Measurements from ENCODE around the gene KCNA2. TPM values are rescaled to one million over a fixed set of nuclear protein-coding genes. Genes with fewer than 3 reads are reported as not detected.

KCNA2 gene
- total RNA-seq, 1 experiment from 2014 or later: not detected

GRCh38 chr1:110603058-110603457 lies 3.1 kb downstream of the KCNA2 start:
- H3K9me3 ChIP-seq (ENCODE audit: low read length): no peaks in the 10 kb centered on the region
- H3K4me2 ChIP-seq (ENCODE audit: low read depth, low read length, poor library complexity, severe bottlenecking): no peak overlapping the region
- no peak for DNase-seq
- no peak overlapping the region for H3K4me3 ChIP-seq (ENCODE audit: low read length)
- H2AFZ ChIP-seq (ENCODE audit: low read length): no peak overlapping the region
- no peak overlapping the region for H3K9ac ChIP-seq (ENCODE audit: low read length)
- H3K27ac ChIP-seq (ENCODE audit: low read length): no peak overlapping the region
- no peaks in the 10 kb centered on the region for H4K20me1 ChIP-seq (ENCODE audit: insufficient read depth, low read depth, low read length)
- H3K36me3 ChIP-seq (ENCODE audit: insufficient read depth, low read length): no peaks in the 10 kb centered on the region
- H3K27me3 ChIP-seq (ENCODE audit: low read length): no peaks in the 10 kb centered on the region
- H3K9me2 ChIP-seq (replicated peaks; ENCODE audit: insufficient read depth, low read length): no peaks in the 10 kb centered on the region
- H3K4me1 ChIP-seq (ENCODE audit: low read length): no peaks in the 10 kb centered on the region
- no peaks in the 10 kb centered on the region for H3K79me2 ChIP-seq (ENCODE audit: low read length)

- H3K9me2 ChIP-seq (replicated peaks; ENCODE audit: insufficient read depth, low read length): no peaks in the 10 kb centered on the region
- no peak for DNase-seq
Measured at GRCh38 chr1:110602466-110602865, 3.7 kb downstream of the KCNA2 start.

GRCh38 chr1:110601332-110601731 lies 4.8 kb downstream of the KCNA2 start:
- no peak for DNase-seq
- Histone ChIP-seq H3K79me2 (ENCODE audit: low read length) (no peaks in the 10 kb centered on the region), H3K4me2 (ENCODE audit: low read depth, low read length, poor library complexity, severe bottlenecking) (no peak overlapping the region), H3K4me1 (ENCODE audit: low read length) (no peaks in the 10 kb centered on the region), H3K9me2 (replicated peaks; ENCODE audit: insufficient read depth, low read length) (no peaks in the 10 kb centered on the region), H3K9ac (ENCODE audit: low read length) (no peak overlapping the region), H3K27me3 (ENCODE audit: low read length) (no peaks in the 10 kb centered on the region), H2AFZ (ENCODE audit: low read length) (no peak overlapping the region), H3K9me3 (ENCODE audit: low read length) (no peaks in the 10 kb centered on the region), H3K4me3 (ENCODE audit: low read length) (no peak overlapping the region), H3K36me3 (ENCODE audit: insufficient read depth, low read length) (no peaks in the 10 kb centered on the region), H4K20me1 (ENCODE audit: insufficient read depth, low read depth, low read length) (no peaks in the 10 kb centered on the region), H3K27ac (ENCODE audit: low read length) (no peak overlapping the region)

More at GRCh38 chr1:110602466-110602865, 3.7 kb downstream of the KCNA2 start:
- no peak overlapping the region for H3K27ac ChIP-seq (ENCODE audit: low read length)
- H2AFZ ChIP-seq (ENCODE audit: low read length): no peak overlapping the region
- no peak overlapping the region for H3K9ac ChIP-seq (ENCODE audit: low read length)
- H3K4me3 ChIP-seq (ENCODE audit: low read length): no peak overlapping the region
- no peaks in the 10 kb centered on the region for H3K4me1 ChIP-seq (ENCODE audit: low read length)
- H3K27me3 ChIP-seq (ENCODE audit: low read length): no peaks in the 10 kb centered on the region
- no peaks in the 10 kb centered on the region for H3K36me3 ChIP-seq (ENCODE audit: insufficient read depth, low read length)
- no peaks in the 10 kb centered on the region for H3K9me3 ChIP-seq (ENCODE audit: low read length)
- H3K4me2 ChIP-seq (ENCODE audit: low read depth, low read length, poor library complexity, severe bottlenecking): no peak overlapping the region
- H4K20me1 ChIP-seq (ENCODE audit: insufficient read depth, low read depth, low read length): no peaks in the 10 kb centered on the region
- H3K79me2 ChIP-seq (ENCODE audit: low read length): no peaks in the 10 kb centered on the region

GRCh38 chr1:110600716-110601115 lies 5.4 kb downstream of the KCNA2 start:
- Histone ChIP-seq H2AFZ (ENCODE audit: low read length) (no peak overlapping the region), H4K20me1 (ENCODE audit: insufficient read depth, low read depth, low read length) (no peaks in the 10 kb centered on the region), H3K4me3 (ENCODE audit: low read length) (no peak overlapping the region), H3K4me2 (ENCODE audit: low read depth, low read length, poor library complexity, severe bottlenecking) (no peak overlapping the region), H3K4me1 (ENCODE audit: low read length) (no peaks in the 10 kb centered on the region), H3K9me2 (replicated peaks; ENCODE audit: insufficient read depth, low read length) (no peaks in the 10 kb centered on the region), H3K27ac (ENCODE audit: low read length) (no peak overlapping the region), H3K36me3 (ENCODE audit: insufficient read depth, low read length) (no peaks in the 10 kb centered on the region), H3K9me3 (ENCODE audit: low read length) (no peaks in the 10 kb centered on the region), H3K27me3 (ENCODE audit: low read length) (no peaks in the 10 kb centered on the region), H3K9ac (ENCODE audit: low read length) (no peak overlapping the region), H3K79me2 (ENCODE audit: low read length) (no peaks in the 10 kb centered on the region)
- no peak for DNase-seq

GRCh38 chr1:110597966-110598365 lies 8.2 kb downstream of the KCNA2 start:
- Histone ChIP-seq H3K9me2 (replicated peaks; ENCODE audit: insufficient read depth, low read length) (no peaks in the 10 kb centered on the region), H4K20me1 (ENCODE audit: insufficient read depth, low read depth, low read length) (no peaks in the 10 kb centered on the region), H3K79me2 (ENCODE audit: low read length) (no peaks in the 10 kb centered on the region), H3K4me1 (ENCODE audit: low read length) (peaks cover 6% of the 10 kb centered on the region), H3K27ac (ENCODE audit: low read length) (no peak overlapping the region), H3K27me3 (ENCODE audit: low read length) (no peaks in the 10 kb centered on the region), H3K9me3 (ENCODE audit: low read length) (no peaks in the 10 kb centered on the region), H3K36me3 (ENCODE audit: insufficient read depth, low read length) (no peaks in the 10 kb centered on the region), H3K4me3 (ENCODE audit: low read length) (no peak overlapping the region), H3K4me2 (ENCODE audit: low read depth, low read length, poor library complexity, severe bottlenecking) (no peak overlapping the region), H2AFZ (ENCODE audit: low read length) (no peak overlapping the region), H3K9ac (ENCODE audit: low read length) (no peak overlapping the region)
- no peak for DNase-seq

GRCh38 chr1:110596312-110596711 lies 9.8 kb downstream of the KCNA2 start:
- Histone ChIP-seq H3K79me2 (ENCODE audit: low read length) (no peaks in the 10 kb centered on the region), H3K9ac (ENCODE audit: low read length) (no peak overlapping the region), H3K4me3 (ENCODE audit: low read length) (no peak overlapping the region), H2AFZ (ENCODE audit: low read length) (no peak overlapping the region), H3K4me1 (ENCODE audit: low read length) (peaks cover 7% of the 10 kb centered on the region), H3K4me2 (ENCODE audit: low read depth, low read length, poor library complexity, severe bottlenecking) (no peak overlapping the region), H3K9me2 (replicated peaks; ENCODE audit: insufficient read depth, low read length) (no peaks in the 10 kb centered on the region), H3K27ac (ENCODE audit: low read length) (no peak overlapping the region), H3K27me3 (ENCODE audit: low read length) (no peaks in the 10 kb centered on the region), H3K36me3 (ENCODE audit: insufficient read depth, low read length) (no peaks in the 10 kb centered on the region), H4K20me1 (ENCODE audit: insufficient read depth, low read depth, low read length) (no peaks in the 10 kb centered on the region), H3K9me3 (ENCODE audit: low read length) (no peaks in the 10 kb centered on the region)
- DNase-seq: no peak

GRCh38 chr1:110595353-110595710 lies 10.8 kb downstream of the KCNA2 start:
- H3K79me2 ChIP-seq (ENCODE audit: low read length): no peaks in the 10 kb centered on the region
- H3K9ac ChIP-seq (ENCODE audit: low read length): no peak overlapping the region
- H3K27ac ChIP-seq (ENCODE audit: low read length): no peak overlapping the region
- H3K9me3 ChIP-seq (ENCODE audit: low read length): no peaks in the 10 kb centered on the region
- H2AFZ ChIP-seq (ENCODE audit: low read length): no peak overlapping the region
- no peaks in the 10 kb centered on the region for H3K9me2 ChIP-seq (replicated peaks; ENCODE audit: insufficient read depth, low read length)
- no peaks in the 10 kb centered on the region for H3K36me3 ChIP-seq (ENCODE audit: insufficient read depth, low read length)
- H3K4me2 ChIP-seq (ENCODE audit: low read depth, low read length, poor library complexity, severe bottlenecking): no peak overlapping the region
- no peaks in the 10 kb centered on the region for H4K20me1 ChIP-seq (ENCODE audit: insufficient read depth, low read depth, low read length)
- peaks cover 16% of the 10 kb centered on the region for H3K4me1 ChIP-seq (ENCODE audit: low read length)
- no peaks in the 10 kb centered on the region for H3K27me3 ChIP-seq (ENCODE audit: low read length)
- no peak overlapping the region for H3K4me3 ChIP-seq (ENCODE audit: low read length)
- no peak for DNase-seq

GRCh38 chr1:110594456-110595352 lies 11.5 kb downstream of the KCNA2 start:
- Histone ChIP-seq H3K9me2 (replicated peaks; ENCODE audit: insufficient read depth, low read length) (no peaks in the 10 kb centered on the region), H3K36me3 (ENCODE audit: insufficient read depth, low read length) (no peaks in the 10 kb centered on the region), H3K4me1 (ENCODE audit: low read length) (peaks cover 16% of the 10 kb centered on the region), H3K79me2 (ENCODE audit: low read length) (no peaks in the 10 kb centered on the region), H4K20me1 (ENCODE audit: insufficient read depth, low read depth, low read length) (no peaks in the 10 kb centered on the region), H2AFZ (ENCODE audit: low read length) (no peak overlapping the region), H3K9ac (ENCODE audit: low read length) (no peak overlapping the region), H3K4me3 (ENCODE audit: low read length) (no peak overlapping the region), H3K4me2 (ENCODE audit: low read depth, low read length, poor library complexity, severe bottlenecking) (no peak overlapping the region), H3K27ac (ENCODE audit: low read length) (no peak overlapping the region), H3K9me3 (ENCODE audit: low read length) (no peaks in the 10 kb centered on the region), H3K27me3 (ENCODE audit: low read length) (no peaks in the 10 kb centered on the region)
- no peak for DNase-seq
